Gastrocnemius medialis (tissue), 4 donors: ENCODE data around the gene STRIP1. TPM values are rescaled to one million over a fixed set of nuclear protein-coding genes. Genes with fewer than 3 reads are reported as not detected.

ENCODE experiments used
- ATAC-seq, 2 donors: fragments of 150-250 bp; one replicate each; pipeline ENCODE4 v1.9.1; 2016
- DNase-seq, 2 donors: peaks; one replicate each; pipeline ENCODE4 v3.0.0-alpha.2; 2019
- H3K27ac ChIP-seq, 4 donors: fragments of 200-600 bp; sonication (generic); 1 replicate in 1 of 4; 2 replicates in 3 of 4; pipeline ENCODE4 v1.5.1; 2016 to 2018; ENCODE audit warnings: mild to moderate bottlenecking in 2 of 4, moderate library complexity in 1 of 4
- H3K27me3 ChIP-seq, 3 donors: fragments of 200-600 bp; sonication (generic) in 2 of 3; 1 replicate in 1 of 3; 2 replicates in 2 of 3; pipeline versions ENCODE4 v1.5.1 to v1.6.0; 2016 to 2019; ENCODE audit warnings: mild to moderate bottlenecking in 1 of 3, moderate library complexity in 1 of 3
- H3K36me3 ChIP-seq, 2 donors: fragments of 200-600 bp; sonication (generic) in 1 of 2; one replicate each; pipeline ENCODE4 v1.5.1; 2017 to 2018
- H3K4me1 ChIP-seq, 2 donors: fragments of 200-600 bp; sonication (generic) in 1 of 2; one replicate each; pipeline ENCODE4 v1.5.1; 2016 to 2017; ENCODE audit warnings: mild to moderate bottlenecking in 2 of 2
- H3K4me3 ChIP-seq, 4 donors: fragments of 200-600 bp; sonication (generic) in 3 of 4; 1 replicate in 1 of 4; 2 replicates in 3 of 4; pipeline ENCODE4 v1.5.1; 2016 to 2019; ENCODE audit warnings: mild to moderate bottlenecking in 2 of 4
- H3K9me3 ChIP-seq, 3 donors: fragments of 200-600 bp; sonication (generic) in 2 of 3; 1 replicate in 1 of 3; 2 replicates in 2 of 3; pipeline ENCODE4 v1.5.1; 2016 to 2019
- CTCF ChIP-seq, 5 experiments: fragments of 450-650 bp in 3 of 5; fragments of 200-600 bp in 2 of 5; sonication (generic) in 2 of 5; IDR thresholded peaks in 4 of 5; conservative IDR thresholded peaks in 1 of 5; 1 replicate in 4 of 5; 2 replicates in 1 of 5; pipeline ENCODE4 v1.5.1; 2016 to 2019; ENCODE audit warnings: antibody characterized with exemption in 5 of 5, mild to moderate bottlenecking in 3 of 5, moderate library complexity in 3 of 5
- POLR2A ChIP-seq, 2 donors: fragments of 450-650 bp; IDR thresholded peaks; one replicate each; pipeline ENCODE4 v1.6.1; 2017; ENCODE audit warnings: antibody characterized with exemption in 2 of 2, mild to moderate bottlenecking in 2 of 2, moderate library complexity in 2 of 2
- in situ Hi-C, 4 donors: fragments of 200-750 bp; cut with MboI; loops; one replicate each; pipeline versions ENCODE4 v1.15.0 to v1.8.0; 2017; ENCODE audit warnings: low sequenced_read_pairs in 4 of 4
- intact Hi-C: fragments of 100-400 bp; cut with DNase I; formaldehyde crosslinking; loops from one replicate; pipeline ENCODE4 v1.15.1; 2023; ENCODE audit warnings: low total_unique reads
- total RNA-seq, 4 donors: library from RNA; depleted of rRNA; stranded (reverse); fragments of >200 nt; gene quantifications; one replicate each; pipeline versions ENCODE4 v1.1.0 to v1.2.3, GENCODE V29; 2016

The STRIP1 gene
- total RNA-seq, 4 donors from 2014 or later, result 17.9 to 31.4 (median 20.7) TPM

DNA sequence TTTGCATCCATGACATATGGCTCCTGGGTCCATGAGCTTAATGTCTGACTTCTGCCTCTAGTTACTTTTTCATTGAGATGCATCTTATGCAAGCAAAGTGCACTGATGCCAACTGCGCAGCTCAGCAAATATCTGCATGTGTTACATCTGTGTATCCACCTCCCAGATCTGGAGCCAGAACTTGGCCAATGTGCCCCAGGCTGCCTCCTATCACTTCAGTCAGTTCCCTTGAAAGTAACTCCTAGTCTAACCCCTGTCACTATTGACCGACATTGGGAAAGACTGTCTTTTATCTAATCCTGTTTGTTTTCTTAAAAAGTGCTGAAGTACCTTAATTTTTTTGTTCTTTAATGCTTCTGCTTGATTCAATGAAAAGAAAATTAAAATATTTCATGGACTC lies 58.6 kb downstream of the STRIP1 start:
- in situ Hi-C loops, result no loop called here
- intact Hi-C loops, result no loop called here
- Histone ChIP-seq H3K36me3 (no peaks in the 10 kb centered on the region), H3K27me3 (no peaks in the 10 kb centered on the region), H3K4me3 (no peak overlapping the region), H3K4me1 (no peaks in the 10 kb centered on the region), H3K9me3 (no peaks in the 10 kb centered on the region), H3K27ac (no peak overlapping the region)
- DNase-seq, result no peak
- TF ChIP-seq POLR2A (IDR thresholded peaks at IDR 0.05), result no peak
- TF ChIP-seq CTCF (IDR thresholded peaks at IDR 0.05 in 4 of 5, conservative IDR thresholded peaks at IDR 0.05 in 1 of 5), result no peak
- no peak for ATAC-seq

DNA sequence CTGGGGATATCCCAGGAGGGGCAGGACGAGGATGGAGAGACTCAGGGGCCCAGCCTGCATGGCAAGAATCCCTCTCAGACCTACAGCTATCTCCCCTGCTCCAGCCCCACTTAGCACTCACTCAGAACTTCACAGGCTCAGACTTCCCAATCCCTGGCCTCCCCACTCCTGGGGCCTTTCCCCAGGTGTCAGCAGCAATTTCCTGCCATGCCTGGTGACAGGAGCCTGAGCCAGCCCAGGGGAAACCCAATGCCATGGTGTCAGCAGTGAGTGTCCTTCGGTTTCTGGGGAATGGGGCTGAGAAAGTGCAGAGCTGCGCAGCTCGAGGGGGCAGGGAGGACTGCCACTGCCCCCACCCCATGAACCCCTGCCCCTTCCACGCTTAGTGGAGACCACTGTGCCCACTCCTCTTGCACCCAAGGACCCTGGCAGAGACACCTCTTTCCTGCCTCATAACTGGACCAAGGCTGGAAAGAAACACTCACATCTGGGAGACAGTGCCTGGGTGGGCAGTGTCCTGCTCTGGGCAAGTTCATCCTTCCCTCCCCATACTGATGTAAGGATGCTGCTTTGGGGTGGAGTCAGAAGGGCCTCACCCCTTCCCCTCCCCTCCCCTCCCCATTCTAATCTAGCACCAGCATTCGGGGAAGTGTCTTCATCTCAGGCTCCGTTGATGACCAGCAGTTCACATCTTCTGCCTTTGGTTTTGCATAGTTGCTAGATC lies 60.7 kb downstream of the STRIP1 start:
- H3K27me3 ChIP-seq, result no peaks in the 10 kb centered on the region
- no peaks in the 10 kb centered on the region for H3K4me1 ChIP-seq
- intact Hi-C loops, result no loop called here
- in situ Hi-C loops, result no loop called here
- TF ChIP-seq CTCF (IDR thresholded peaks at IDR 0.05 in 4 of 5, conservative IDR thresholded peaks at IDR 0.05 in 1 of 5) (no peak), POLR2A (IDR thresholded peaks at IDR 0.05) (no peak)
- H3K36me3 ChIP-seq, result no peaks in the 10 kb centered on the region
- no peaks in the 10 kb centered on the region for H3K9me3 ChIP-seq
- ATAC-seq (no peak), DNase-seq (no peak)
- no peak overlapping the region for H3K4me3 ChIP-seq
- no peak overlapping the region for H3K27ac ChIP-seq

DNA sequence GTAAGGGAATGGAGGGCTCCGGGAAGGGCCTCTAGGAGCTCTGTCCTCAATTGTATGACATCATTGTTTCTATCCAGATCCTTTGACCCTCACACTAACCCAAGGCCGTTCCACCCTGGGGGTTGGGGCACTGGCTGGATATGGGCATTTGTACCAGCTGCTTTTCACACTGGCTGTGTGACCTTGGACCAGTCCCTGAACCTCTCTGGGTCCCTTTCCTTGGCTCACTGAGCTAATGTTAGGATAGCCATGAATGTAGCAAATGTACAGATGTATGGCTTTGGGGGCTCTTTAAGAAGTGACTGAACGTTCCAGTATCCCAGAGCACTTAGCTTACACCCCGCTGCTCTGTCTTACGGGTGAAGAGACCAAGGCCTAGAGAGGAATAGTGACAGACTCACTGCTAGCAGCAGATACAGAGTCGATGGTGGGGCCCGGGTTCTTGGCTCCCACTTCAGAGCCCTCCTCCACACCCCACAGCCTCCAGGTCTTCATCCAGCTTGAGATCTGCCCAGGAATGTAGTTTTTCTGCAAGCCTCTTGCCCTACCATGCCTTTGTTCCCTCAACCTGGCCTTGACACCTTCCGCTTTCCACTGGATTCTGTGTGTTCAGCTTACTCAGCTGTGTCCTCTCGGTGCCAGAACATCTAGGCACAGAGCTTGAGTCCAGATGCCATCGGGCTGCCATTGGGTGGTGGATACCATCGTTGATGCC lies 63.2 kb downstream of the STRIP1 start:
- DNase-seq (no peak), ATAC-seq (no peak)
- H3K27ac ChIP-seq, result no peak overlapping the region
- in situ Hi-C loops (no loop called here), intact Hi-C loops (no loop called here)
- H3K9me3 ChIP-seq, result no peaks in the 10 kb centered on the region
- H3K4me1 ChIP-seq, result no peaks in the 10 kb centered on the region
- H3K36me3 ChIP-seq, result no peaks in the 10 kb centered on the region
- TF ChIP-seq POLR2A (IDR thresholded peaks at IDR 0.05) (no peak), CTCF (IDR thresholded peaks at IDR 0.05 in 4 of 5, conservative IDR thresholded peaks at IDR 0.05 in 1 of 5) (no peak)
- H3K4me3 ChIP-seq, result no peak overlapping the region
- no peaks in the 10 kb centered on the region for H3K27me3 ChIP-seq

- intact Hi-C loops, result no loop called here
- TF ChIP-seq CTCF (IDR thresholded peaks at IDR 0.05 in 4 of 5, conservative IDR thresholded peaks at IDR 0.05 in 1 of 5) (no peak), POLR2A (IDR thresholded peaks at IDR 0.05) (no peak)
- no peak for ATAC-seq
- no peak for DNase-seq
- no peaks in the 10 kb centered on the region for H3K4me1 ChIP-seq
- H3K27me3 ChIP-seq, result no peaks in the 10 kb centered on the region
- no peak overlapping the region for H3K27ac ChIP-seq
- H3K4me3 ChIP-seq, result no peak overlapping the region
- H3K36me3 ChIP-seq, result no peaks in the 10 kb centered on the region
- H3K9me3 ChIP-seq, result no peaks in the 10 kb centered on the region
- in situ Hi-C loops, result no loop called here
Observed at GRCh38 chr1:110098222-110099026, 64.0 kb downstream of the STRIP1 start.
